ENCODE data around the gene REV1. TPM values are rescaled to one million over a fixed set of nuclear protein-coding genes. Genes with fewer than 3 reads are reported as not detected.

The REV1 gene
- total and polyA plus RNA-seq, 2 of the 13 experiments (the other 11 are each of a cell fraction or from before 2014, with no cell fraction given): 49.1 to 71.8 TPM

GRCh38 chr2:99382143-99382542 is 107.7 kb downstream of the REV1 start (continued):
- TF ChIP-seq ZBTB20 (CRISPR knock-in tag; IDR thresholded peaks at IDR 0.05; ENCODE audit: borderline replicate concordance, low read depth) (no peak), BATF2 (CRISPR knock-in tag; IDR thresholded peaks at IDR 0.05) (no peak), ZFYVE20 (CRISPR knock-in tag; IDR thresholded peaks at IDR 0.05; ENCODE audit: borderline replicate concordance, low read depth) (no peak), ZNF136 (CRISPR knock-in tag; IDR thresholded peaks at IDR 0.05; ENCODE audit: low read depth) (no peak), PAXIP1 (CRISPR knock-in tag; conservative IDR thresholded peaks at IDR 0.05) (peak; percentile 68), ASH2L (IDR thresholded peaks at IDR 0.05; ENCODE audit: insufficient read length, low read depth, low read length) (peak; percentile 29), KLF11 (CRISPR knock-in tag; IDR thresholded peaks at IDR 0.05) (no peak)

GRCh38 chr2:99380376-99381010 is 109.3 kb downstream of the REV1 start:
- no peak for FAIRE-seq
- Histone ChIP-seq H3K4me3 (replicated peaks in 1 of 3; ENCODE audit: insufficient read depth in 1 of 3, low read depth in 2 of 3, low read length in 3 of 3) (no peak overlapping the region), H3K79me2 (ENCODE audit: insufficient read depth, low read length) (no peaks in the 10 kb centered on the region), H3K36me3 (replicated peaks in 1 of 2; ENCODE audit: control insufficient read depth in 1 of 2, insufficient read depth in 2 of 2, low read length in 2 of 2) (peaks cover 14 to 86% of the 10 kb centered on the region in 2 experiments), H3K4me2 (ENCODE audit: low read depth, low read length) (no peak overlapping the region), H3K27me3 (ENCODE audit: control insufficient read depth in 1 of 2, insufficient read depth in 2 of 2, low read length in 2 of 2) (no peaks in the 10 kb centered on the region), H2AFZ (ENCODE audit: low read length) (no peak overlapping the region), H3K9ac (ENCODE audit: insufficient read depth, low read depth, low read length) (no peak overlapping the region), H4K20me1 (ENCODE audit: insufficient read depth, low read length) (no peaks in the 10 kb centered on the region), H3K9me3 (ENCODE audit: low read length) (no peaks in the 10 kb centered on the region), H3K27ac (ENCODE audit: extremely low read length, insufficient read depth, low read length) (no peak overlapping the region), H3K4me1 (ENCODE audit: insufficient read depth, low read length) (peaks cover 15% of the 10 kb centered on the region)
- DNase-seq (ENCODE audit: low spot score): no peak
- BruUV-seq (replicated peaks): no TSS peak
- ATAC-seq: no peak
- in situ Hi-C loops (cut with HindIII; ENCODE audit: extremely low pct_ligation_motif_present, low pct_unique_long_range_greater_than_20kb) (no loop called here), intact Hi-C loops (cut with micrococcal nuclease; ENCODE audit: unreplicated experiment) (loop anchor here (10.0 kb wide), 1 partner anchor 136 kb away; no protein-coding TSS in a partner anchor)
- 98% methylated on average over 3 of the region's 3 CpGs for WGBS (ENCODE audit: low lambda C conversion rate)
- ChIA-PET CTCF (ENCODE audit: low intra/inter-chr PET ratio, low total read pairs) (no interaction called here), POLR2A (no interaction called here)
- TF ChIP-seq ZNF503 (CRISPR knock-in tag; IDR thresholded peaks at IDR 0.05): no peak
- TF ChIP-seq ZNF550 (CRISPR knock-in tag; IDR thresholded peaks at IDR 0.05; ENCODE audit: borderline replicate concordance): no peak
